ENCODE measurements around the gene FARP2.

FARP2 gene

DNA sequence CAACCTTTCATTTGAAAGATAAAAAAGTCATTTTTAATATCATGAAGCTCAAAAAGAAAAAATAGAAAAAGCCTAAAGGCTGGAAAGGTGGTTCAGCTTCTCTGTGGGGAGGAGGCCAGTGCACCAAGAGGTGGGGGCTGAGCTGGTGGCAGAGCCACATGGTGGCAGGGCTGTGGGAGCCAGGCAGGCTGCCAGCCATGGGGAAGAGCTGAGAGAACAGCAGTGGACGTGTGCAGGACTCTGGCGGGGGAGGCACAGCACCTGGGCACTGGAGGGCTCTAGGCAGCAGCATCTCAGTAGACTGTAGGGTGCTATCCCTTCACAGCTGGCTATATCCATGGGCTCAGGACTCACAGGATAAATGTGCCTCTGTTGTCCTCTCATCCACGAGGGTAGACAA, 104.5 kb downstream of the FARP2 start:
- no peak for DNase-seq

DNA sequence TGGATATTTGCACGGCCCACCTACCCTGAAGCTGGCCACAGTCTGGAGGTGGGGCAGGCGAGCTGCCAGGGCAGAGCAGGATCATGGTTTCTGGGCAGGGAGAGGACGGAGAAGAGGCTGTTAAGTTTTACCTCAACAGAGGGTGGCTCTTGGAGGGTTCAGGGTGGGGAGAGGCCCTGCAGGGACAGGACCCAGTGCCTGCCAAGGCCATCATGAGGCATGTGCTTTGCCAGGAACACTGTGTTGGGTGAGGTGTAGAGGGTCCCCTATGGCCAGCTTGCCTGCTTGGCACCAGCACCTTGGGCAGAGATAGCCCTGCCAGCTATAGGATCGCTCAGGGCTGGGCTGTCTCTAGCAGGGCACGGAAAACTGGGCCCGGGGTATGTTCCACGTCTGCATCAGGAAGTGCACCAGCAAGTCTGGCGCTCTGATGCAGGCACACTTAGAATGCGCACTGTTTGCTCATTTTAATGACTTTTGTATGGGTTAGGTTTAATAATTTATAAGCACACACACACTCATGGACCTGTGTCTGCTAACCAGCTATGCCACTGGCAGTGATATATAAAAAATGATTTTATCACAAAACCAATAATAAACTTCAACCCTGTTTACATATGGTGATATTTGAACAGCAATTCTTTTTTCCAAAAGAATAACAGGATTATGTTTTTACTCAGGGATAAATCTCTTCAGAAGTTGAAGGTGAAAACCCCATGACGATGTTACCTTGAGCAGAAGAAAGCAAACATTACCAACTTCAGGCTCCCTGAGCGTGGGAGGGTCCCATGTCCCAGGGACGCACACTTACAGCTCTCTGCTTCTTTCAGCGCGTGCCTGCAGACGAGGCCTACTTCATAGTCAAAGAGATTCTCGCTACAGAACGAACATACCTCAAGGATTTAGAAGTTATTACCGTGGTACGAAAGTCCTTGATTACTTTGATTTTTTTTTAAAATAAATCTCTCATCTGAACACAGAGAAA, 105.9 kb downstream of the FARP2 start:
- no peak for DNase-seq

DNA sequence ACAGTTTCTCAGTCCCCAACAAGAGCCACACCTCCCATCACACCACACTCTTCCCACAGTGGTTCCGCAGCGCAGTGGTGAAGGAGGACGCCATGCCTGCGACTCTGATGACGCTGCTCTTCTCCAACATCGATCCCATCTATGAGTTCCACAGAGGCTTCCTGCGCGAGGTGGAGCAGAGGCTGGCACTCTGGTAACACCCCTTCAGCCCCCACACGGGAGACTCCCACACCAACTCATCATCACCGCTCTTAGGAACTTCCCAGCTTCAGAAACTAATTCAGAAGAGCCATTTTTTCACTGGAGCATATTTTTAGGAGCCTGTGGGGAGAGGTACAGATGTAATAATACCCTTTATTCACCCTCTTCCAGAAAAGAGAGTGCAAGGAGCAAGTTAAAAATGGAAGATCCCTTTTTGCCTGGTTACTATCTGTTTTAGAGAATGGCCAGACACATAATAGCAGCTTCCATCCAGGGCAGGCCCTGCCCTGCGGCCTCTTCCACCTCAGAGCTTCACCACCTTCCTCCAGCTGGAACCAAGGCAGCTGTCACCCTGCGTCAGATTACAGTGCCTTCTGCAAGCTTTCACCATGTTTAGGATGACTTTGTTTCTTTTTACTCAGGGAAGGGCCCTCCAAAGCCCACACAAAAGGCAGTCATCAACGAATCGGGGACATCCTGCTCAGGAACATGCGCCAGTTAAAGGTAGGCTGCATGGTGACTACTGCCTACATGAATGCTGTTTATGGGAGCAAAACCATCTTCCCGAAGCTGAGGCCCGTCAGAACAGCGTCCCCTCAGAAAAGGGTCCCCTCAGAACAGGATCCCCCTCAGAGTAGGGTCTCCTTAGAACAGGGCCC, 107.4 kb downstream of the FARP2 start:
- no peak for DNase-seq

DNA sequence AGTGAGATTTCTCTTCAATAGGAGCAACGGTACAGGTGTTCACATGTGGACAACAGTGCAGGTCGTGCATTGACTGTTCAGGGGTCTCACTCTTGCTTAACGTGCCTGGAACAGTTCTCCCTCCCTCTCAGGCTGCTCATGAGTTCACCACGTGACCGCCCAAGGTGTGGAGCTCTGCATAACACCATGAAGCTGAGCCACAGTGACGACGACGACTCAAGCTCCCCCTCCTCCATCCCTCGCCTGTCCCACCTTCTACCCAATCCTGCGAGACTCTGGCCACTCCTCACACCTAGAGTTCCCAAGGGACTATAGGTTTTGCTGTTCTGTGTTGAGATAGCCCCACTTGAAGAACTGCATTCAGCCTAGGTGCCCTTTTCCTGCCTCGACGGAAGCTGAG, 109.5 kb downstream of the FARP2 start:
- DNase-seq, result no peak

DNA sequence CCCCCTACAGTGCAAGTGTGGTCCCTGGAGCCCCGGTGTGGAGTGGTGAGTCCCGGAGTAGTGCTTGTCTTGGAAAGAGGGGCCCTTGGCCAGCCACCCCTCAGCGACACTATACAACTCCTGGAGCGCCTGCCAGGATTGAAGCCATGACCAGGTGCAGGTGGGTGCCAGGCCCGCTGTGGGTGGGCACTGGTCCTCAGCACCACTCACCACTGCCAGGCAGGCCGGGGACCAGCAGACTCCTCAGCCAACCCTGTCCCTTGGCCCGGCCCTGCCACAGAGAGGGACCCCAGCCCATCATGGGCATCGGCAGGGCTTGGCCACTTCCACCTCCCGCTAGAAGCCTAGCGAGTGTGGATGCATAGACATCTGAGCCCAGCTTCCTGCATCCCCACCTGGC, 110.1 kb downstream of the FARP2 start:
- no peak for DNase-seq

DNA sequence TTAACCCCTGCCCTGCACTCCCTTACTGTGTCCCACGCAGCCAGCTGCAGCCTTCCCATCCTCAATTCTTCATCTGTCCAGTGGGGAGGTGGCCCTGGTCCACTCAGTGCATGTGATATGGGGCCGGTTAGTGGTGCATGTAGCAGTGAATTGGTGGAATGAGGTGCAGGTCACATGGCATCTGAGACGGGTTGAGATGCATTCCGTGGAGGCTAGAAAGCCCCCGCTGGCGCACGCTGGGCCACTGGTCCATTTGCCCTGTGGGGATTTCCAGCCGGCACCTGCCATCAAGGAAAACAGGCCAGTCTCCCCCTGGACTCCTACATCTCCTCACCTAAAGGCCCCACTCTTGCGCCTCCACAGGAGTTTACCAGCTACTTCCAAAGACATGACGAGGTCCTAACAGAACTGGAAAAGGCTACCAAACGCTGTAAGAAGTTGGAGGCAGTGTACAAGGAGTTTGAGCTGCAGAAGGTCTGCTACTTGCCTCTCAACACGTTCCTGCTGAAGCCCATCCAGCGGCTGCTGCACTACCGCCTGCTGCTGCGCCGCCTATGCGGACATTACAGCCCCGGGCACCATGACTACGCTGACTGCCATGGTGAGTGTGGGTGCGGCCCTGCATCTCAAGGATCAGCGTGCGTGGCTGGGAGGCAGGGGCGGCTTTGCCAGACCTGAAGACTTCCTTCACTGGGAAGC, 111.8 kb downstream of the FARP2 start:
- DNase-seq, result no peak

DNA sequence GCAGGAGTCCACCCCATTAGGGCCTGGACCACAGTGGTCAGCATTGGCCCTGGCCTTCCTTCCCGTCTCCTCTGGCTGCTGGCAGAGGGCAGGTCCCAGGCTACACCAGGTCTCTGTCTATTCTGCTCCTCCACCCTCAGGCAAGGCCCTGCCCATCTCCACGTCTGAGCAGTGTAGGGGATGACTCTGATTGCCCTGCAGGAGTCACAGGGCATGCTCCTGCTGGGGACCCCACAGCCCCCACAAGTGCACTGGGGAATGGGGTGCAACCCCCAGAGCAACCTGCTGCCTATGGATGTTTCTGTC, 112.3 kb downstream of the FARP2 start:
- no peak for DNase-seq

DNA sequence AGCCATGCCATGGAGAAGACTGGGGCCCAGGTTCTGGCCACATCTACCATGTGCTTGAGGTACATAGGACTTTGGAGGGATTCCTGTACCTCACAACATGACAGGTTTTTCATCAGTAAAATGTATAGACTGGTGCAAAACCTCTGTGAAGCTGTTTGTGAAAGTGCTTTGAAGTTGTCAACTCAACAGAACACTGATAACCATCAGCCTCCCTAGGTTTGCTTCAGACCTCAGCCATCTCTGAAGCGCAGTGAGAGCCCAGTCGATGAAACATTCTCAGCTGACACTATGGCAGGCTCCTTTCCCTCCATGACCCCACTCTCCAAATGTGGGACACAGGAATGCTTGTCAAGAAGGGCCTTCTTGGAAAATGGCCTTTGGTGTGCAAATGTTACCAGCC, 113.7 kb downstream of the FARP2 start:
- no peak for DNase-seq

DNA sequence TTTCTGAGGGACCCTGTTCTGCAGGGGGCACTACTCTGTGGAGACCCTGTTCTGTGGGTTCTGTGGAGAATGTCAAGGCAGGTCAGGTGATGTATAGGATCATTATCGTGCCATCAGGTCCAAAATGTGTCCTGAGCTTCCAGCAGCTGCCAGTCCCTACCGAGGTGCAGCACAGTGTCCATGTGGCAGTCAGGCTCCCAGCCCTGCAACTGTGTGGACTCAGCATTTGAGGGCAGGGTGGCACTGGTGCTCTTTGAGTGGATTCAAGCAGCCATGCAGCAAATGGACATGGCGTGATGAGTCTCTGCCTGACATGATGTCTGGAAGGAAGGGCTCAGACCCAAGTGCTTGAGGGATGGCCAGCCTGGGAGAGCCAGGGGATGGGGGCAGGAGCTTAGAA, 117.3 kb downstream of the FARP2 start:
- DNase-seq, result no peak

DNA sequence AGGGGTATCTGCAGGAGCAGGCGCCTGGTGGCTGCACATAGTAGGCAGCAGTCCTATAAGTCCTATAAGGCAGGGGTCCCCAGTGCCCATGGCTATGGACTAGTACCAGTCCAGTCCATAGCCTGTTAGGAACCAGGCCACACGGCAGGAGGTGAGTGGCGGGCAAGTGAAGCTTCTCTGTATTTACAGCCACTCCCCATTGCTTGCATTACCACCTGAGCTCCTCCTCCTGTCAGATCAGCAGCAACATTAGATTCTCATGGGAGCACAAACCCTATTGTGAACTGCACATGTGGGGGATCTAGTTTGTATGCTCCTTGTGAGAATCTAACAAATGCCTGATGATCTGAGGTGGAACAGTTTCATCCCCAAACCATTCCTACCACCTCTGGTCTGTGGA, 119.2 kb downstream of the FARP2 start:
- no peak for DNase-seq

DNA sequence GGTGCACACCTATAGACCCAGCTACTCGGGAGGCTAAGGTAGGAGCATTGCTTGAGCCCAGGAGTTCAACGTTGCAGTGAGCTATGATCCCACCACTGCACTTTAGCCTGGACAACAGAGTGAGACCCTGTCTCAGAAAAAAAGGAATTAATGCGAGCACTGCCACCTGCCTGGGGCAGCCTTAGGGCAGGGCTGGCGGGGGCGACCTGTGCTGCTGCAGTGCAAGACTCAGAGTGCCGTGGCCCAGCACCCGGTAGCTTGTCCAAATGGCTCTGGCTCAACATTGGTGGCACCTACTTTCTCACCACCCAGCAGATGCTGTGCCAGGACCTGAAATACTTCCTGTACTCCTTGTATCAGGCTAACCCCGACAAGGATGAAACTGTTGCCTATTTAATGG, 122.1 kb downstream of the FARP2 start:
- no peak for DNase-seq

DNA sequence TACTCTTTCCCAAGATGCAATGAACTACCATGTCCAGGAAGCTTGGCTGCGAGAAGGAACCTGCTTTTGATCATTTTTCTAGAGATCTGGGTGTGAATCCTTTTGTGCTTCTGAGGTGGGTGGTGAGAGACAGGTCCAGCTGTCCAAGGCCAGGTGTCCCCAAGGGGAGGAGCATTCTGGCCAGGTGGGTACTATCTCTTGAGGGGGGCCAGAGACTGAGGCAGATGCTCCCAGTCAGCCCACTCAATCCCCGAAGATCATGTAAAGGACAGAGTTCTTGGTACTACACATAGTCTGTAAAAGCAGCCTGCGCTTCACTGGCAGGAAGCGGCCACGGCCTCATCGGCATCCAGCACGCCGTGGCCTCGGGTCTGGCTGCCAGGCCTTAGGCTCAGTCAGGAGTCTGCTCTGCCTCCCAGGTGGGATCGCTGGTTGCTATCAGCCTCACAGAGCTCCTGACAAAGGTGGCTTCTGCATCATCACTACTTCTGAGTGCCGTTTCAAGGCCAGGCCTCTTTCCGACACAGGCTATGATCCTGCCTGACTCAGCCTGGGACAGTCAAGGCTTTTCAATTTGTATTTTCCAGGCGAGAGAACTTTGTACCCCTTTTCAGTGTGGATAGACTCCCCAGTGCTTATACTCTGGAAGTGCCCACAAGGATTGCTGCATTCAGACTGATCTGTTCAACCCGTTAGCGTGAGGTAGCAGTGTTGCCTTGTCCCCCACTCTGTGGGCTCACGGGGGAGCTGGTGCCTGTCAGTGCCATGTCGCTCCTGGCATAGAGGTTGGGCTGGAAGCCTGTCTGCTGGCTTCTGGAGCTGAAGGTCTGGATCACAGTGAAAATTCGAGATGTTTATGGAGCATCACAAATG, 123.2 kb downstream of the FARP2 start:
- no peak for DNase-seq

DNA sequence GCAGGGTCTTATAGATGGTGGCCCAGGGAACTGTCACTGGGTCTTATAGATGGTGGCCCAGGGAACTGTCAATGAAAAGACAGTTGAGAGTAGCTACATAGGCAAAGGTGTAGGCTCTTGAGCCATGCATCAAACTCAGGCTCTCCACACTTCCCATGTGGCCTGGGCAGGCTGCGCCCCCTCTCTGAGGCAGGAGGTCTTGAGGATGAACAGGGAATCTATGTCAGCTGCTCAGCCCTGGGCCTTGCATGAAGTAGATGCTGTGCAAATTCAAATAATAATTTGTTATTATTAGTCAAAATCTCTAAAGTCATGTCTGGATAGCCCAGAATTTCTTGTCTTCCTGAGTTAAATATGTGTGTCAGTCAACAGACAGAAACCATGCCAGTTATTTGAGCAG, 125.6 kb downstream of the FARP2 start:
- no peak for DNase-seq

DNA sequence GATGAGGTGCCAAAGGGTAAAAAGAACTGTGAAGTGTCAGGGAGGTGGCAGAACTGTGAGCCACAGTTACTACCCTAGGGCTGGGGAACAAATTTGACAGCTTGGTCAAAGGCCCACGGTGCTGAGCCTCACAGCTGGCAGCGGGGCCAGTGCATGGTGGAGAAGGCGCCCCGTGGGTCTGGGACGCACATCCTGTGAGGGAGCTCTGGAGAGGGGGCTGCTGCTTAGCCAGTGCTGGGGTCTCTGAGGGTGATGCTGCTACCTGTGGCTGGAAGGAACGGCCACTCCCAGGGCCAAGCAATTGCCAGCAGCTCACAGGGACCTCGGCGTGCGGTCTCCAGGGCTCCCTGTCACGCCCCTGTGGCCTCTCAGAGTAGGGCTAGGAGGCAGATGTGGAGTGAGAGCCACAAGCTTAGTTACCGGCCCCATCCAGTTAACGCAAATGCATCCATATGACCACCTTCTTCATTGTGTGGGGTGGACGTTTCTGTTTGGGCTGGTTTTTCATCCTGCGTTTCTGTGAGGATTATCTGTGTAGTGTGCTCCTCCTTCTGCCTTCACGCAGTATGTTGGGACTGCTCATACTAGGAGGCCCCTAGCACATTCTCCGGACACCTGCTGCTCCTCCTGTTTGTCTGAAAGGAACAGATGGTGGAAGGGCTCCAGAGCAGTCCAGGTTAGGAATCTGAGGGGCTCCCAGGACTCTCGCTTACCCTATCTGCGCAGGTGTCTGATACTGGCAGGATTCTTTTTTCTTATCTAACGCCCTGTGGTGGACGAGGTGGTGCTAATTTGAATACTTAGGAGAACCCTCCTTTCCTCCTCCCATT, 126.3 kb downstream of the FARP2 start:
- no peak for DNase-seq

DNA sequence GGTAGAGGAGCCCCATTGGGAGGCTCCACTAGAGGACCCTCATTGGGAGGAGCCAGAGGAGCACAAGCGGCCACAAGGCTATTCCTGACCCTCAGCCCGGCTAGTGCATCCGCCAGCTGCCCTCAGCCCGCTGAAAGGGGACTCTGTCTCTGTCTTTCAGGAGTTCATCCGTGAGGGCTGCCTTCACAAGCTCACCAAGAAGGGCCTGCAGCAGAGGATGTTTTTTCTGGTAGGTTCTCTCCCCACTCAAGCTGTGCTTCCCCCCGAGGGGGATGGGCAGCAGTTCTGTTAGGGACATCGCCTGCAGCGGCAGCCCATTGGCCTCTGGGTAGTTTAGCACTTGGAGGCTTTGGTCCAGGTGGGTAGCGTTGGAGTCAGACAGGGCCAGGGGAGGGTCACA, 127.2 kb downstream of the FARP2 start:
- no peak for DNase-seq

DNA sequence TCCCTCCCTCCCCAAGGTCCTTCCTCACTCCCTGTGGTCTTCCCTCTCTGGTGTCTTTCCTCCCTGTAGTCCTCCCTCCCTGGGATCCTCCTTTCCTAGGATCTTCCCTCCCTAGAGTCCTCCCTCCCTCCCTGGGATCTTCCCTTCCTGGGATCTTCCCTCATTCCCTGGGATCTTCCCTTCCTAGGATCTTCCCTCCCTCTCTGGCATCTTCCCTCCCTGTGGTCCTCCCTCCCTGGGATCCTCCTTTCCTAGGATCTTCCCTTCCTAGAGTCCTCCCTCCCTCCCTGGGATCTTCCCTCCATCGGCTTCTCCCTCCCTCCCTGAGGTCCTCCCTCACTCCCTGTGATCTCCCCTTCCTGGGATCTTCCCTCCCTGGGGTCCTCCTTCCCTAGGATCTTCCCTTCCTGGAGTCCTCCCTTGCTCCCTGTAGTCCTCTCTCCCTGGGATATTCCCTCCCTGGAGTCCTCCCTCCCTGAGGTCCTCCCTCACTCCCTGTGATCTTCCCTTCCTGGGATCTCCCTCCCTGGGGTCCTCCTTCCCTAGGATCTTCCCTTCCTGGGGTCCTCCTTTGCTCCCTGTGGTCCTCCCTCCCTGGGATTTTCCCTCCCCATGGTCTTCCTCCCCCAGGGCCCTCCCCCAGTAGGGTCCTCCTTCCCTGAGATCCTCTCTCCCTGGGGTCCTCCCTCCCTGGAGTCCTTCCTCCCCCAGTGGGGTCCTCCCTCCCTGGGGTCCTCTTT, 129.3 kb downstream of the FARP2 start:
- DNase-seq, result no peak

DNA sequence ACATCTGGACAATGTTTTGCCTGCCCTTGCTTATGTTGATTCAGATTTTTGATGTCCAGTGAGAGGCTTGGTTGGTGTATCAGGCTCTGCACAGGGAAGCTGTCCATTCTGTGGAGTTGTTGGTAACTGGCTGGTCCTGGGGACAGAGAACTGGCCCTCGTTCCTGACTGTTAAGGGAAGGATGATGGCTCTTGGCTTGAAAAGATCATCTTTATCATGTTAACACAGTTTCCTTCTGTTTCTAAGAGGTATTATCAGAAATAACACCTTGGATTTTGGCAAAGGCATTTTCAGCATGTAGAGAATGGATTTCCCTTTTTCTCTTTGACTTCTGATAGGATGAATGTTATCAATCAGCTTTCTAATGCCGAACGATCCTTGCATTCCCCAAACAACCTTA, 133.0 kb downstream of the FARP2 start:
- no peak for DNase-seq

DNA sequence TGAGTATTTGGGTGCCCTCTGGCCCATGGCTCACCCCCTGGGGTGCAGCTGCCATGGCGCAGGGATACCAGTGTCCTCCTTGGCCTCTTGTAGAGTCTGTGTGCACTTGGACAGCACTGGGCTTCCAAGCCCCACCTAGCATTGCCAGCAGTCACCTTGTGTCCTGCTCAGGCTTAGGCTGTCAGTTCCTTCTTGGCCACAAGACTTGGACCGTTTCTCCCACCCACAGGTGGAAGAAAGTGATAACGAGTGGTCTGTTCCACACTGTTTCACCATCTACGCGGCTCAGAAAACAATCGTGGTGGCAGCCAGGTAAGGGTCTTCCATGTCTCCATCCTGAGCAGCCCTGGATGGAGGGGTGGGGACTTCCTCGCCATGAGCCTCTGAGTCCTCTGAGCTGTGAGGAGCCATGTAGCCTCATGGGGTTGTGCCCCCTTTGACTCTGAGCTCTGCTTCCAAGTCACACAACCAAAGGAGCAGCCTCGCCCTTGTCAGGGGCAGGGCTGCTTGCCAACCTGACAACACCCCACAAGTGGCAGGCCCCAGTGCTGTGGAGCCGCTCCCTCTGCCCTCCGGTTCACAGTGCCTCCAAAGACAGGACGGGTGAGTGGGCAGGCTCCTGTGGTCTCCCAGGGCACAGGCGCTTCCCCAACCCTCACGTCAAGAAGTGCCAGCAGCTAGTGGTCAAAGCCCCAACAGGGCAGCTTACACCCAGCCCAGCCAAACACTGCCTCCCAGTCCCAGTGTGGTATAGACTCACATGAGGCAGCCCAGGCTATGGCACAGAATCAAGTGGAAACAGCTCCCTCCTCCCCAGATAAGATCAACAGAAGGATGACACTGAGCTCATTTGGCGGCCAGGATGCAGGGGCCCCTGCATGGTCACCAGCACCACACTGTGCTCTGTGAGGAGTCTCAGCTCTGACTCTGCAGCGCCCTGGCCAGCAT, 133.9 kb downstream of the FARP2 start:
- no peak for DNase-seq

DNA sequence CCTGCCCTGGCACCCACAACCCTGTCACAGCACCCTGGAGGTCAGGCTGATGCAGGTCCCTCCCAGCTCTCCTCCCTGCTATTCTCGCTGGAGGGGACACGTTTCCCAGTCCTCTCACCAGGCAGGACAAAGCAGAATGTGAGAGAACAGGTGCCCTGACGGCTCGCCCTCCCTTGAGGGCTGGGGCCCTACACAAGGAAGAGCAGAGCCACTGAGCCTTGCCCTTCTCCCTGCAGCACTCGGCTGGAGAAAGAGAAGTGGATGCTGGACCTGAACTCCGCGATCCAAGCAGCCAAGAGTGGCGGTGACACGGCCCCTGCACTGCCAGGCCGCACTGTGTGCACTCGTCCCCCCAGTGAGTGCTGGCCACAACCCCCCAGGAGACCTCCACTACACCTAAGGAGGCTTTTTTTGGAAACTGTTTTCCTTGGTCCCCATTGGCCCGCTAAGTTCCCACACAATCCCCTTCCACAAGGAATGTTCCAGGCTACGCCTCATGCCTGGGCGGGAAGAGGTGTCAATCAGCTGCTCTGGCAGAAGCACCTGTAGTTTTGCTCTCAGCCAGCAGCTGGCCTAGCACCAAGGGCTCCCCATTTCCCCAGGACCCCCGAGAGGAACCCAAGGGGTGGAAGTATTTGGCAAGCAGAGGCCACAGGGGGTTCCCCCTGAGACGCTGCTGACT, 134.9 kb downstream of the FARP2 start:
- DNase-seq, result no peak
